Measurements from ENCODE around the gene RAB10. TPM values are rescaled to one million over a fixed set of nuclear protein-coding genes. Genes with fewer than 3 reads are reported as not detected.

Gene RAB10
- total RNA-seq, 1 experiment from 2014 or later, result 130 TPM

- Histone ChIP-seq H3K18ac (ENCODE audit: insufficient read length, low read depth, low read length) (no peak overlapping the region), H3K9me3 (ENCODE audit: control insufficient read depth, low read depth, low read length) (no peaks in the 10 kb centered on the region), H3T11ph (ENCODE audit: low read length) (no peak overlapping the region), H2BK120ac (ENCODE audit: low read depth, low read length, poor library complexity, severe bottlenecking) (no peak overlapping the region), H3K4ac (ENCODE audit: low read depth, low read length) (no peak overlapping the region), H4K20me1 (ENCODE audit: control insufficient read depth, insufficient read depth, insufficient read length) (no peaks in the 10 kb centered on the region), H3K79me1 (ENCODE audit: insufficient read depth, low read depth, low read length, poor library complexity, severe bottlenecking) (no peaks in the 10 kb centered on the region), H2AK5ac (ENCODE audit: insufficient read length, low read length) (no peak overlapping the region), H4K91ac (ENCODE audit: insufficient read length, low read depth, low read length) (no peak overlapping the region), H2BK5ac (ENCODE audit: insufficient read length, low read length) (no peak overlapping the region), H2AFZ (ENCODE audit: low read length) (no peak overlapping the region), H3K27me3 (ENCODE audit: insufficient read depth, low read length) (no peaks in the 10 kb centered on the region), H2BK20ac (ENCODE audit: low read depth, low read length, poor library complexity, severe bottlenecking) (no peak overlapping the region), H3K23ac (ENCODE audit: insufficient read length, low read depth, low read length) (no peak overlapping the region), H3K4me2 (ENCODE audit: insufficient read depth, insufficient read length, low read length) (no peak overlapping the region), H3K79me2 (ENCODE audit: insufficient read depth, low read length) (no peaks in the 10 kb centered on the region), H3K4me1 (ENCODE audit: insufficient read depth, low read length) (0 out of 2 replicates have a peak, but pooled peaks cover 2% of the 10 kb centered on the region), H3K27ac (ENCODE audit: insufficient read length, low read depth, low read length) (no peak overlapping the region), H2BK12ac (ENCODE audit: insufficient read length, low read depth, low read length) (no peak overlapping the region), H4K8ac (replicated peaks; ENCODE audit: insufficient read length, low read depth, low read length) (no peak overlapping the region), H2BK15ac (ENCODE audit: low read depth, low read length) (no peak overlapping the region), H3K9ac (ENCODE audit: extremely low read depth, insufficient read length, low read length) (no peak overlapping the region), H3K23me2 (ENCODE audit: insufficient read length, low read depth, low read length, poor library complexity, severe bottlenecking) (no peaks in the 10 kb centered on the region), H3K14ac (ENCODE audit: insufficient read depth, low read length) (no peak overlapping the region), H3K56ac (ENCODE audit: insufficient read length, low read depth, low read length) (no peak overlapping the region), H4K5ac (ENCODE audit: insufficient read length, low read depth, low read length) (no peak overlapping the region)
- DNase-seq, result no peak
- no CpG with 5 or more reads among the region's 1 CpG for WGBS (ENCODE audit: extremely low coverage, insufficient read length, low lambda C conversion rate)
- Mint-ChIP-seq H3K9me3 (peaks cover 0 to 5% of the 10 kb centered on the region in 2 experiments; a peak in 1 of 5 replicates), H3K27ac (no peak overlapping the region; a peak in 1 of 7 replicates), H3K4me1 (peaks cover 18 to 22% of the 10 kb centered on the region in 2 experiments), H3K36me3 (ENCODE audit: insufficient read depth in 1 of 3, low read depth in 3 of 3) (no peaks in the 10 kb centered on the region; a peak in 1 of 7 replicates), H3K27me3 (ENCODE audit: low read depth) (no peaks in the 10 kb centered on the region), H3K4me3 (no peak overlapping the region)
- TF ChIP-seq, protein P1, sequence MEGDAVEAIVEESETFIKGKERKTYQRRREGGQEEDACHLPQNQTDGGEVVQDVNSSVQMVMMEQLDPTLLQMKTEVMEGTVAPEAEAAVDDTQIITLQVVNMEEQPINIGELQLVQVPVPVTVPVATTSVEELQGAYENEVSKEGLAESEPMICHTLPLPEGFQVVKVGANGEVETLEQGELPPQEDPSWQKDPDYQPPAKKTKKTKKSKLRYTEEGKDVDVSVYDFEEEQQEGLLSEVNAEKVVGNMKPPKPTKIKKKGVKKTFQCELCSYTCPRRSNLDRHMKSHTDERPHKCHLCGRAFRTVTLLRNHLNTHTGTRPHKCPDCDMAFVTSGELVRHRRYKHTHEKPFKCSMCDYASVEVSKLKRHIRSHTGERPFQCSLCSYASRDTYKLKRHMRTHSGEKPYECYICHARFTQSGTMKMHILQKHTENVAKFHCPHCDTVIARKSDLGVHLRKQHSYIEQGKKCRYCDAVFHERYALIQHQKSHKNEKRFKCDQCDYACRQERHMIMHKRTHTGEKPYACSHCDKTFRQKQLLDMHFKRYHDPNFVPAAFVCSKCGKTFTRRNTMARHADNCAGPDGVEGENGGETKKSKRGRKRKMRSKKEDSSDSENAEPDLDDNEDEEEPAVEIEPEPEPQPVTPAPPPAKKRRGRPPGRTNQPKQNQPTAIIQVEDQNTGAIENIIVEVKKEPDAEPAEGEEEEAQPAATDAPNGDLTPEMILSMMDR (conservative IDR thresholded peaks at IDR 0.05), result no peak
These were observed 25.8 kb upstream of the RAB10 start for GRCh38 chr2:26008095-26008494.

Measured in H9 (cell line).